ENCODE measurements around the gene CCAR1. TPM values are rescaled to one million over a fixed set of nuclear protein-coding genes. Genes with fewer than 3 reads are reported as not detected.

Gene CCAR1, protein sequence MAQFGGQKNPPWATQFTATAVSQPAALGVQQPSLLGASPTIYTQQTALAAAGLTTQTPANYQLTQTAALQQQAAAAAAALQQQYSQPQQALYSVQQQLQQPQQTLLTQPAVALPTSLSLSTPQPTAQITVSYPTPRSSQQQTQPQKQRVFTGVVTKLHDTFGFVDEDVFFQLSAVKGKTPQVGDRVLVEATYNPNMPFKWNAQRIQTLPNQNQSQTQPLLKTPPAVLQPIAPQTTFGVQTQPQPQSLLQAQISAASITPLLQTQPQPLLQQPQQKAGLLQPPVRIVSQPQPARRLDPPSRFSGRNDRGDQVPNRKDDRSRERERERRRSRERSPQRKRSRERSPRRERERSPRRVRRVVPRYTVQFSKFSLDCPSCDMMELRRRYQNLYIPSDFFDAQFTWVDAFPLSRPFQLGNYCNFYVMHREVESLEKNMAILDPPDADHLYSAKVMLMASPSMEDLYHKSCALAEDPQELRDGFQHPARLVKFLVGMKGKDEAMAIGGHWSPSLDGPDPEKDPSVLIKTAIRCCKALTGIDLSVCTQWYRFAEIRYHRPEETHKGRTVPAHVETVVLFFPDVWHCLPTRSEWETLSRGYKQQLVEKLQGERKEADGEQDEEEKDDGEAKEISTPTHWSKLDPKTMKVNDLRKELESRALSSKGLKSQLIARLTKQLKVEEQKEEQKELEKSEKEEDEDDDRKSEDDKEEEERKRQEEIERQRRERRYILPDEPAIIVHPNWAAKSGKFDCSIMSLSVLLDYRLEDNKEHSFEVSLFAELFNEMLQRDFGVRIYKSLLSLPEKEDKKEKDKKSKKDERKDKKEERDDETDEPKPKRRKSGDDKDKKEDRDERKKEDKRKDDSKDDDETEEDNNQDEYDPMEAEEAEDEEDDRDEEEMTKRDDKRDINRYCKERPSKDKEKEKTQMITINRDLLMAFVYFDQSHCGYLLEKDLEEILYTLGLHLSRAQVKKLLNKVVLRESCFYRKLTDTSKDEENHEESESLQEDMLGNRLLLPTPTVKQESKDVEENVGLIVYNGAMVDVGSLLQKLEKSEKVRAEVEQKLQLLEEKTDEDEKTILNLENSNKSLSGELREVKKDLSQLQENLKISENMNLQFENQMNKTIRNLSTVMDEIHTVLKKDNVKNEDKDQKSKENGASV
- total RNA-seq = 10 to 100 TPM; 42.0 to 99.9 (median 56.0) TPM

DNA sequence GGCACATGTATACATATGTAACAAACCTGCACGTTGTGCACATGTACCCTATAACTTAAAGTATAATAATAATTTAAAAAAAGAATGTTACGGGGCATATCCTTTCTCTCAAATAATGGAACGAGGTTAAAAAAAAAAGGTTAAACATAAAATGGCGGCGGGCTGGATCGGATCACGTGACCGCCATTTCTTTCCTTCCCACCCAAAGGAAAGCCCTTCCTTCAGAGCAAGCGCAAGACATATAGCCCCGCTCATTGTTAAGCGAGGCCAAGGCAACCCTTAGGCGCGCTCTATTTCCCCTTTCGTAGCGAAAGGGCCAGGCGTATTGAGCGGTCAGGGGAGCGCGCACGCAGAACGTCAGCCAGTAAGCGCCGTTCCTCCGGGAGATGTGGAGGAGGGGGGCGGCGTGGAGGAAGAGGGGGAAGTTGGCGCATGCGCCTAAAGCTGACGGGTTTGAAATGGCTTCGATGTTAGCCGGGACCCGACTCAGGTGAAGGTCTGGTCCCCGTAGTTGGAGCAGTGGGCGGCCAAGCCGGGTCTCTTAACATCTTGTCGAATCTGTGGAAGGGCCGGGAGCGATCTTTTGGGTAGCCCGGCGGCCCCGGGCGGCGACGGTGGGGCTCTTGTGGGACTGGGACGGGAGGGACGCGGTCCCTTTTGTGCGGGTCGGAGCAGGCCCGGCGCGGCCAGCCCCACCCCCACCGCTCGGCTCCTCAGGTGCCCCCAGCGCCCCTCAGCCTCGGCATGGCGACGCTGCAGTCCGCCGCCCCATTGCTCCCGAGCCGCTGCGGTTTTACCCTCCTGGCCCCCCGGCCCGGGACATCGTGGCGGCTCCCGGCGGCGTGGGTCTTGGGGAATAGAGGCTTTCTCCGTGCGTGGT is at the start of gene CCAR1:
Gene CCAR1 (plus strand): TSS at position 447 of the 880 bp plus-strand sequence. CDS start 1,266 bp downstream, outside the sequence.
- Histone ChIP-seq H3K27me3 (no peaks in the 10 kb centered on the region), H3K4me3 (peak within 1 kb of the TSS; percentile 87 to 99 (median 88)), H3K4me1 (peaks cover 0 to 12% (median 10%) of the 10 kb centered on the region in 4 donors), H3K9me3 (no peaks in the 10 kb centered on the region), H3K27ac (peak within 1 kb of the TSS; percentile 86 to 97 (median 94)), H3K36me3 (peaks cover 0 to 12% (median 6%) of the 10 kb centered on the region in 4 donors)
- WGBS, 2 donors (ENCODE audit: low coverage in 1 of 2) = 1 to 4% methylated on average over 5 to 51 of the region's 72 CpGs
- intact Hi-C loops (cut with DNase I; ENCODE audit: low total_unique reads) (no loop called here), in situ Hi-C loops (cut with MboI; ENCODE audit: low pct_ligation_motif_present in 1 of 4, low pct_unique_long_range_greater_than_20kb in 1 of 4, low sequenced_read_pairs in 3 of 4) (loop anchor here in 3 of 4 donors (25.0 kb wide), 2 partner anchors 159 to 184 kb away; partner anchors contain the start of genes SLC25A16 (in 2 of the 3) and TET1 (in 1 of the 3))
- TF ChIP-seq POLR2A (IDR thresholded peaks at IDR 0.05) (peak; percentile 77), EP300 (IDR thresholded peaks at IDR 0.05; ENCODE audit: low read depth) (no peak), POLR2AphosphoS5 (IDR thresholded peaks at IDR 0.05) (peak; percentile 62 to 85 (median 85))
- TF ChIP-seq, protein P1, sequence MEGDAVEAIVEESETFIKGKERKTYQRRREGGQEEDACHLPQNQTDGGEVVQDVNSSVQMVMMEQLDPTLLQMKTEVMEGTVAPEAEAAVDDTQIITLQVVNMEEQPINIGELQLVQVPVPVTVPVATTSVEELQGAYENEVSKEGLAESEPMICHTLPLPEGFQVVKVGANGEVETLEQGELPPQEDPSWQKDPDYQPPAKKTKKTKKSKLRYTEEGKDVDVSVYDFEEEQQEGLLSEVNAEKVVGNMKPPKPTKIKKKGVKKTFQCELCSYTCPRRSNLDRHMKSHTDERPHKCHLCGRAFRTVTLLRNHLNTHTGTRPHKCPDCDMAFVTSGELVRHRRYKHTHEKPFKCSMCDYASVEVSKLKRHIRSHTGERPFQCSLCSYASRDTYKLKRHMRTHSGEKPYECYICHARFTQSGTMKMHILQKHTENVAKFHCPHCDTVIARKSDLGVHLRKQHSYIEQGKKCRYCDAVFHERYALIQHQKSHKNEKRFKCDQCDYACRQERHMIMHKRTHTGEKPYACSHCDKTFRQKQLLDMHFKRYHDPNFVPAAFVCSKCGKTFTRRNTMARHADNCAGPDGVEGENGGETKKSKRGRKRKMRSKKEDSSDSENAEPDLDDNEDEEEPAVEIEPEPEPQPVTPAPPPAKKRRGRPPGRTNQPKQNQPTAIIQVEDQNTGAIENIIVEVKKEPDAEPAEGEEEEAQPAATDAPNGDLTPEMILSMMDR (IDR thresholded peaks at IDR 0.05) = no peak
- DNase-seq = peak; percentile 98

DNA sequence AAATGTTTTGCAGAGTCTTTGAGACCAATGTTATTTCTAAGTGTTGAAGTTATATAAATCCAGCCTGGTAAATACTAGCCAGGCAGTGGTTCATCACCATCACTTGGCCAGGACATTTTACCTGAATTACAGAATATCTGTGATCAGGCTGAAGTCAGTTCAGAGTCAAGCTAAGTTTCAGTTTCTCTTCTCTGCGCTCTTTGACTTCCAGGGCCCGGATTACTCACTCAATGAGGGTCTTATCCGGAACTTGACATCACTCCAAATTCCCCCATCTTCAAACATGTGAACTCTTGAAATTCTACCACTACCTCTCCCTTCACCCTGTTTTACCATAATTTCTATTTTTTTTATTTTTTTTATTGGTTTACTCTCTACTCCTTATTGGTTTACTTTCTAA is 36.6 kb upstream of the CCAR1 start:
- Histone ChIP-seq H3K27me3 (no peaks in the 10 kb centered on the region), H3K27ac (no peak overlapping the region), H3K4me1 (no peaks in the 10 kb centered on the region), H3K9me3 (no peaks in the 10 kb centered on the region), H3K36me3 (peaks cover 0 to 5% (median 0%) of the 10 kb centered on the region in 4 donors), H3K4me3 (no peak overlapping the region)
- WGBS, 2 donors (ENCODE audit: low coverage in 1 of 2) = 71 to 81% methylated on average over 3 of the region's 3 CpGs
- in situ Hi-C loops (cut with MboI; ENCODE audit: low pct_ligation_motif_present in 1 of 4, low pct_unique_long_range_greater_than_20kb in 1 of 4, low sequenced_read_pairs in 3 of 4) = no loop called here
- intact Hi-C loops (cut with DNase I; ENCODE audit: low total_unique reads) = no loop called here
- no peak for DNase-seq
- no peak for TF ChIP-seq POLR2A (IDR thresholded peaks at IDR 0.05)
- TF ChIP-seq, protein P1 (IDR thresholded peaks at IDR 0.05) = no peak
- no peak for TF ChIP-seq EP300 (IDR thresholded peaks at IDR 0.05; ENCODE audit: low read depth)
- TF ChIP-seq POLR2AphosphoS5 (IDR thresholded peaks at IDR 0.05) = no peak

DNA sequence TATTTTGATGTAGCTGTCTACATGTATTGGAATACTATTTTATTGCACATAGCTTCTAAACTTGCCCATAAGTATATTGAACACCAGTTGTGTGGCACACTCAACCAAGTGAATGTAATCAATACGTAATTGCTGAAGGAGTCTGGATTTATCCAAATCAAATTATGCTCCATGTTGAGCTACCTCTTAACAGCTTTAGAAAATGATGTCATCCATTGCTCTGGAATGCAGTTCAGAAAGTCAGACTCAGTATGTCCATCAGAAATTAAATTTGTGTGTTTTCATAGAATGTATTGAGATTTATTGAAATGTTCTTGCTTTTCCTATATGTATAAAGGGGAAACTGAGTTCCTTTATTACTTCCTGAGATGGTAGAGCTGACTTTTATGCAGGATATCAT is 25.0 kb upstream of the CCAR1 start:
- Histone ChIP-seq H3K27me3 (no peaks in the 10 kb centered on the region), H3K4me3 (no peak overlapping the region), H3K27ac (no peak overlapping the region), H3K4me1 (no peaks in the 10 kb centered on the region), H3K36me3 (no peaks in the 10 kb centered on the region), H3K9me3 (no peaks in the 10 kb centered on the region)
- TF ChIP-seq EP300 (IDR thresholded peaks at IDR 0.05; ENCODE audit: low read depth) (no peak), POLR2A (IDR thresholded peaks at IDR 0.05) (no peak), POLR2AphosphoS5 (IDR thresholded peaks at IDR 0.05) (no peak)
- TF ChIP-seq, protein P1 (IDR thresholded peaks at IDR 0.05) = no peak
- 89% methylated on average over 1 of the region's 1 CpG for WGBS, 2 donors (ENCODE audit: low coverage in 1 of 2)
- intact Hi-C loops (cut with DNase I; ENCODE audit: low total_unique reads) (no loop called here), in situ Hi-C loops (cut with MboI; ENCODE audit: low pct_ligation_motif_present in 1 of 4, low pct_unique_long_range_greater_than_20kb in 1 of 4, low sequenced_read_pairs in 3 of 4) (no loop called here)
- DNase-seq = no peak
